ENCODE measurements around the gene GALNT2. TPM values are rescaled to one million over a fixed set of nuclear protein-coding genes. Genes with fewer than 3 reads are reported as not detected.

GALNT2 gene
- polyA plus RNA-seq, 1 of the 3 experiments (the other 2 are of a cell fraction) = 118 TPM

DNA sequence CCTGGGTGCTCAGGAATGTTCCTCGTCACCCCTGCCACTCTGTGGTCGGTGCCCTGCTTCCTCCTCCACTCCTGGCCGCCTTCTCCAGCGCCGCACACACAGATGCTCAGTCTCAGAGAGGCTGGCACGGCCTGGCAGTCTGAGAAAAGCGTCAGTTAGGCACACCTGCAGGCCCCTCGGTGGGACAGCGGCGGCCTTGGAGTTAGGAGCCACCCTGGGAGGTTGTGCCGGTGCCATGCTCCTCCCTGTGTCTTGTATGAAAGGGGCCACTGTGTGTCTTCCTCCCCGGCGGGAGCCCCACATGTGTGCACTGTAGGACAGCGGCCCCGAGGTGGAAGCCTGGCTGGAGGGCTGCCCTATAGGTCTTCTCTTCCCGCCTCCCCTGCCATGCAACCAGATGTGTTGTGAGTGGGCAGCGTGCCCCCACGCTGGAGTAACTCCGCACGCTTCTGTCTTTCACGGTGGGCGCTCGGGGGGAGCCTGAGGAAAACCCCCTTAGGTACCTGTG lies 213.9 kb downstream of the GALNT2 start:
- no peaks in the 10 kb centered on the region for H4K20me1 ChIP-seq (ENCODE audit: insufficient read depth)
- ChIA-PET POLR2A (interaction anchor here (0.8 kb wide), 1 partner anchor 754 kb away, joined by 3 read pairs; no protein-coding TSS in a partner anchor), CTCF (no interaction called here)
- H3K4me2 ChIP-seq = no peak overlapping the region
- peaks cover 12 to 45% of the 10 kb centered on the region in 2 experiments for H3K36me3 ChIP-seq (replicated peaks in 1 of 2; ENCODE audit: control insufficient read depth in 1 of 2, insufficient read depth in 2 of 2, low read length in 1 of 2)
- no peaks in the 10 kb centered on the region for H3K27me3 ChIP-seq (ENCODE audit: insufficient read depth)
- peaks cover 0 to 24% of the 10 kb centered on the region in 2 experiments; a peak in 1 of 4 replicates for H3K4me1 ChIP-seq (ENCODE audit: control insufficient read depth in 1 of 2, insufficient read depth in 2 of 2, low read depth in 1 of 2, low read length in 1 of 2)
- H3K9me3 ChIP-seq = no peaks in the 10 kb centered on the region
- H3F3A ChIP-seq (replicated peaks; ENCODE audit: insufficient read depth) = no peaks in the 10 kb centered on the region
- H3K27ac ChIP-seq (ENCODE audit: low read depth in 2 of 2, low read length in 1 of 2) = peak overlapping the region in 1 of 2 experiments; percentile 79; a peak in 2 of 4 replicates
- H3K4me3 ChIP-seq (ENCODE audit: low read depth in 2 of 2, low read length in 1 of 2) = no peak overlapping the region
- H3K9ac ChIP-seq = no peak overlapping the region
- WGBS (ENCODE audit: low lambda C conversion rate) = 95% methylated on average over 22 of the region's 23 CpGs
- H3K9me2 ChIP-seq = no peaks in the 10 kb centered on the region
- no peak overlapping the region for H2AFZ ChIP-seq (ENCODE audit: low read depth)
- H3K79me2 ChIP-seq (ENCODE audit: insufficient read depth) = no peaks in the 10 kb centered on the region
- no peak for DNase-seq
- TF ChIP-seq, protein P1, sequence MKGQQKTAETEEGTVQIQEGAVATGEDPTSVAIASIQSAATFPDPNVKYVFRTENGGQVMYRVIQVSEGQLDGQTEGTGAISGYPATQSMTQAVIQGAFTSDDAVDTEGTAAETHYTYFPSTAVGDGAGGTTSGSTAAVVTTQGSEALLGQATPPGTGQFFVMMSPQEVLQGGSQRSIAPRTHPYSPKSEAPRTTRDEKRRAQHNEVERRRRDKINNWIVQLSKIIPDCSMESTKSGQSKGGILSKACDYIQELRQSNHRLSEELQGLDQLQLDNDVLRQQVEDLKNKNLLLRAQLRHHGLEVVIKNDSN (IDR thresholded peaks at IDR 0.05; ENCODE audit: borderline replicate concordance, low read depth) = no peak
- TF ChIP-seq, protein P2, sequence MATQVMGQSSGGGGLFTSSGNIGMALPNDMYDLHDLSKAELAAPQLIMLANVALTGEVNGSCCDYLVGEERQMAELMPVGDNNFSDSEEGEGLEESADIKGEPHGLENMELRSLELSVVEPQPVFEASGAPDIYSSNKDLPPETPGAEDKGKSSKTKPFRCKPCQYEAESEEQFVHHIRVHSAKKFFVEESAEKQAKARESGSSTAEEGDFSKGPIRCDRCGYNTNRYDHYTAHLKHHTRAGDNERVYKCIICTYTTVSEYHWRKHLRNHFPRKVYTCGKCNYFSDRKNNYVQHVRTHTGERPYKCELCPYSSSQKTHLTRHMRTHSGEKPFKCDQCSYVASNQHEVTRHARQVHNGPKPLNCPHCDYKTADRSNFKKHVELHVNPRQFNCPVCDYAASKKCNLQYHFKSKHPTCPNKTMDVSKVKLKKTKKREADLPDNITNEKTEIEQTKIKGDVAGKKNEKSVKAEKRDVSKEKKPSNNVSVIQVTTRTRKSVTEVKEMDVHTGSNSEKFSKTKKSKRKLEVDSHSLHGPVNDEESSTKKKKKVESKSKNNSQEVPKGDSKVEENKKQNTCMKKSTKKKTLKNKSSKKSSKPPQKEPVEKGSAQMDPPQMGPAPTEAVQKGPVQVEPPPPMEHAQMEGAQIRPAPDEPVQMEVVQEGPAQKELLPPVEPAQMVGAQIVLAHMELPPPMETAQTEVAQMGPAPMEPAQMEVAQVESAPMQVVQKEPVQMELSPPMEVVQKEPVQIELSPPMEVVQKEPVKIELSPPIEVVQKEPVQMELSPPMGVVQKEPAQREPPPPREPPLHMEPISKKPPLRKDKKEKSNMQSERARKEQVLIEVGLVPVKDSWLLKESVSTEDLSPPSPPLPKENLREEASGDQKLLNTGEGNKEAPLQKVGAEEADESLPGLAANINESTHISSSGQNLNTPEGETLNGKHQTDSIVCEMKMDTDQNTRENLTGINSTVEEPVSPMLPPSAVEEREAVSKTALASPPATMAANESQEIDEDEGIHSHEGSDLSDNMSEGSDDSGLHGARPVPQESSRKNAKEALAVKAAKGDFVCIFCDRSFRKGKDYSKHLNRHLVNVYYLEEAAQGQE (IDR thresholded peaks at IDR 0.05; ENCODE audit: low read depth, low read length) = no peak
- TF ChIP-seq EP300 (IDR thresholded peaks at IDR 0.05; ENCODE audit: borderline replicate concordance in 1 of 2, low read depth in 1 of 2, low read length in 1 of 2) (no peak), FOXJ3 (CRISPR knock-in tag; IDR thresholded peaks at IDR 0.05) (no peak), RAD21 (IDR thresholded peaks at IDR 0.05; ENCODE audit: low read length) (no peak), RXRA (IDR thresholded peaks at IDR 0.05; ENCODE audit: borderline replicate concordance, low read depth) (no peak), YY1 (IDR thresholded peaks at IDR 0.05; ENCODE audit: low read depth) (no peak), SIN3A (IDR thresholded peaks at IDR 0.05; ENCODE audit: borderline replicate concordance, low read depth, low read length) (no peak), CHD2 (IDR thresholded peaks at IDR 0.05; ENCODE audit: low read length, partially characterized antibody) (no peak), GATA2 (CRISPR knock-in tag; IDR thresholded peaks at IDR 0.05) (no peak)
- TF ChIP-seq, protein P3, sequence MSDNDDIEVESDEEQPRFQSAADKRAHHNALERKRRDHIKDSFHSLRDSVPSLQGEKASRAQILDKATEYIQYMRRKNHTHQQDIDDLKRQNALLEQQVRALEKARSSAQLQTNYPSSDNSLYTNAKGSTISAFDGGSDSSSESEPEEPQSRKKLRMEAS (IDR thresholded peaks at IDR 0.05; ENCODE audit: low read depth) = no peak
- TF ChIP-seq, protein P4, sequence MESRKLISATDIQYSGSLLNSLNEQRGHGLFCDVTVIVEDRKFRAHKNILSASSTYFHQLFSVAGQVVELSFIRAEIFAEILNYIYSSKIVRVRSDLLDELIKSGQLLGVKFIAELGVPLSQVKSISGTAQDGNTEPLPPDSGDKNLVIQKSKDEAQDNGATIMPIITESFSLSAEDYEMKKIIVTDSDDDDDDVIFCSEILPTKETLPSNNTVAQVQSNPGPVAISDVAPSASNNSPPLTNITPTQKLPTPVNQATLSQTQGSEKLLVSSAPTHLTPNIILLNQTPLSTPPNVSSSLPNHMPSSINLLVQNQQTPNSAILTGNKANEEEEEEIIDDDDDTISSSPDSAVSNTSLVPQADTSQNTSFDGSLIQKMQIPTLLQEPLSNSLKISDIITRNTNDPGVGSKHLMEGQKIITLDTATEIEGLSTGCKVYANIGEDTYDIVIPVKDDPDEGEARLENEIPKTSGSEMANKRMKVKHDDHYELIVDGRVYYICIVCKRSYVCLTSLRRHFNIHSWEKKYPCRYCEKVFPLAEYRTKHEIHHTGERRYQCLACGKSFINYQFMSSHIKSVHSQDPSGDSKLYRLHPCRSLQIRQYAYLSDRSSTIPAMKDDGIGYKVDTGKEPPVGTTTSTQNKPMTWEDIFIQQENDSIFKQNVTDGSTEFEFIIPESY (IDR thresholded peaks at IDR 0.05; ENCODE audit: borderline replicate concordance, low read depth) = no peak
- TF ChIP-seq, protein P5, sequence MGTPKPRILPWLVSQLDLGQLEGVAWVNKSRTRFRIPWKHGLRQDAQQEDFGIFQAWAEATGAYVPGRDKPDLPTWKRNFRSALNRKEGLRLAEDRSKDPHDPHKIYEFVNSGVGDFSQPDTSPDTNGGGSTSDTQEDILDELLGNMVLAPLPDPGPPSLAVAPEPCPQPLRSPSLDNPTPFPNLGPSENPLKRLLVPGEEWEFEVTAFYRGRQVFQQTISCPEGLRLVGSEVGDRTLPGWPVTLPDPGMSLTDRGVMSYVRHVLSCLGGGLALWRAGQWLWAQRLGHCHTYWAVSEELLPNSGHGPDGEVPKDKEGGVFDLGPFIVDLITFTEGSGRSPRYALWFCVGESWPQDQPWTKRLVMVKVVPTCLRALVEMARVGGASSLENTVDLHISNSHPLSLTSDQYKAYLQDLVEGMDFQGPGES (IDR thresholded peaks at IDR 0.05; ENCODE audit: low read depth, low read length) = no peak
